ENCODE measurements around the gene HBG1.
"Not testable (repeated sequence)": the region's sequence is repeated elsewhere in the genome, so short reads cannot be mapped to it uniquely, and the experiment has no call there.

HBG1 gene

GRCh38 chr11:5249807-5250396 lies at the start of gene HBG1:
HBG1 (minus strand) TSS chr11:5249857; CDS start chr11:5249804, 53 bp downstream.
- DNase-seq = not testable (repeated sequence)

DNA sequence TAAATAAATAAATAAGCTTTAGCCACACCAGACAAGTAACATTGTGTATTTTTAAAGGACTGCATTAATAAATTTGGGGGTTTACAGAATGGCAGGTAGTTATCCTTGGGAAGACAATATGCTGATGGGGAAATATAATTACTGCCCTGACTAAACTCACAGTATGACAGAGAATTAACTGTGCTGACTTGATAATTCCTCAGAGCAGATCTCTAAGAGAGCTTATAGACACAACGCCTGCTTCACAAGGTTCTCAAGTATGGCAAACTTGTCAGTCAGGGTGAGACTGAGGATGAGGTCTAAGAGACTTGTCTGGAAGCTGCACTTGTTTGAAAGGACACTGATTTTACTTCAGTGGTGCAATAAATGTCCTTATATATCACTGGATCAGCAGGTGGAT lies 48.8 kb upstream of the HBG1 start:
- no peak for DNase-seq

DNA sequence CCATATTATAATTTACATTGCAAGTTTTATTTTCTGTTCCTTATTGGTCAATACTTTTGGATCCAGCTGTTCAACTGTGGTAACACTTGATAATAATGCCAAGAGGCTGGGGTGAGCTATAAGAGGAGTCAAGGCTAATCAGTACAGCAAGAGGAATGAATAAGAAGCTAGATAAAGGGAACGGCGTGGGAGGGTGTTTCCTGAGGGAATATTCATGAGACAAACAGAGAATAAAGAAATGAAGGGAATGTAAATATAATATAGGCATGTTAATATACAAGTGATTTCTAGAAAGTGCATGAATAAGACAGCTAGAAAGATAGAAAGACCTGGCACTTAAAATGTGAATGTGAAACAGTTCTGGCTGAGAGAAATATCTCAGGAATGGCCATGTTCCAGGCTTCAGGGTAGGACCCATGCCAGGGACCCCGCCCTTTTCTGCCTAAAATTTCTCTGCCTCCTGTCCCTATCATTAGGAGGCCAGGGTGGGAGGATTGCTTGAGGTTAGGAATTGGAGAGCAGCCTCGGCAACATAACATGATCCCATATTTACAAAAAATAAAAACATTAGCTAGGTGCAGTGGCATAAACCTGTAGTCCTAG lies 48.2 kb upstream of the HBG1 start:
- no peak for DNase-seq

- not testable (repeated sequence) for DNase-seq
These were observed 44.8 kb upstream of the HBG1 start for GRCh38 chr11:5294342-5294995.

GRCh38 chr11:5293028-5293427 lies 43.4 kb upstream of the HBG1 start:
- no peak for DNase-seq

- no peak for DNase-seq
These were observed 41.7 kb upstream of the HBG1 start for GRCh38 chr11:5291207-5291838.

GRCh38 chr11:5290106-5290505 lies 40.4 kb upstream of the HBG1 start:
- no peak for DNase-seq

DNA sequence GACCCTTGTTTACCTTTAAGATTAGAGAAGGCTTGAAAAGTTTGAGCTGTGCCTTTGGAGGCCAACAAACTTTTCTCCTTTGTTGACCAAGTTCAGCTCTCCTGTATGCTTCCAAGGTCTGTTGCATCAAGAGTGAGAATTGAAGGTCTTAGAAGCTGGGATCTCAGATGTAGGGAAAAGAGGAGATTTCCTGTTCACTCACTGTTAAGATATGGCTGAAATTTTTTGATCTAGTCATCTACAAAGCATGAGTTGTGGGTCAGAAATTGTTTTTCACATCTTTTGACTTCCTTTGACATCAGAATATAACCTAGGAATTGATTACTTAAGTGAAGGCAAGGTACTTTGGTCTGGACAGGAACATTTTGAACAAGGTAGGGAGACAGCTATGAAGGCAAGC lies 40.0 kb upstream of the HBG1 start:
- DNase-seq = no peak

DNA sequence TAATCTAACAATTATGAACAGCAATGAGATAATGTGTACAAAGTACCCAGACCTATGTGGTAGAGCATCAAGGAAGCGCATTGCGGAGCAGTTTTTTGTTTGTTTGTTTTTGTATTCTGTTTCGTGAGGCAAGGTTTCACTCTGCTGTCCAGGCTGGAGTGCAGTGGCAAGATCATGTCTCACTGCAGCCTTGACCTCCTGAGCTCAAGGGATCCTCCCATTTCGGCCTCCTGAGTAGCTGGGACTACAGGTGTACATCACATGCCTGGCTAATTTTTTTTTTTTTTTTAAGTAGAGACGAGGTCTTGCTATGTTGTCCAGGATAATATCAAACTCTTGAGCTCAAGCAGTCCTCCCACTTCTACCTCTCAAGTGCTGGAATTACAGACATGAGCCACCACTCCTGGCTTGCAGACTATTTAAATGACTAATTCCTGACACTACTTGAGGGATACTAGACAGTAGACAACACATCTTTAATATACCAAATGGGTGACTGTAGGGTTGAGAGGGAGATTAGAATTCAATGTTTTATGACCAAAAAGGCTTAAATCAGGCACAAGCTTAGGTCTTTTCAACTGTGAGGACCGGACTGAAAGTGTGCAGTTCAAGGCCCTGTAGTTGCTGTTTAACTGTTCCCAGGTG lies 39.4 kb upstream of the HBG1 start:
- no peak for DNase-seq

DNA sequence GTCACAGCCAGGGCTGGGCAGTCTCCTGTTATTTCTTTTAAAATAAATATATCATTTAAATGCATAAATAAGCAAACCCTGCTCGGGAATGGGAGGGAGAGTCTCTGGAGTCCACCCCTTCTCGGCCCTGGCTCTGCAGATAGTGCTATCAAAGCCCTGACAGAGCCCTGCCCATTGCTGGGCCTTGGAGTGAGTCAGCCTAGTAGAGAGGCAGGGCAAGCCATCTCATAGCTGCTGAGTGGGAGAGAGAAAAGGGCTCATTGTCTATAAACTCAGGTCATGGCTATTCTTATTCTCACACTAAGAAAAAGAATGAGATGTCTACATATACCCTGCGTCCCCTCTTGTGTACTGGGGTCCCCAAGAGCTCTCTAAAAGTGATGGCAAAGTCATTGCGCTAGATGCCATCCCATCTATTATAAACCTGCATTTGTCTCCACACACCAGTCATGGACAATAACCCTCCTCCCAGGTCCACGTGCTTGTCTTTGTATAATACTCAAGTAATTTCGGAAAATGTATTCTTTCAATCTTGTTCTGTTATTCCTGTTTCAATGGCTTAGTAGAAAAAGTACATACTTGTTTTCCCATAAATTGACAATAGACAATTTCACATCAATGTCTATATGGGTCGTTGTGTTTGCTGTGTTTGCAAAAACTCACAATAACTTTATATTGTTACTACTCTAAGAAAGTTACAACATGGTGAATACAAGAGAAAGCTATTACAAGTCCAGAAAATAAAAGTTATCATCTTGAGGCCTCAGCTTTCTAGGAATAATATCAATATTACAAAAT lies 38.6 kb upstream of the HBG1 start:
- no peak for DNase-seq

GRCh38 chr11:5286901-5287300 lies 37.2 kb upstream of the HBG1 start:
- no peak for DNase-seq

DNA sequence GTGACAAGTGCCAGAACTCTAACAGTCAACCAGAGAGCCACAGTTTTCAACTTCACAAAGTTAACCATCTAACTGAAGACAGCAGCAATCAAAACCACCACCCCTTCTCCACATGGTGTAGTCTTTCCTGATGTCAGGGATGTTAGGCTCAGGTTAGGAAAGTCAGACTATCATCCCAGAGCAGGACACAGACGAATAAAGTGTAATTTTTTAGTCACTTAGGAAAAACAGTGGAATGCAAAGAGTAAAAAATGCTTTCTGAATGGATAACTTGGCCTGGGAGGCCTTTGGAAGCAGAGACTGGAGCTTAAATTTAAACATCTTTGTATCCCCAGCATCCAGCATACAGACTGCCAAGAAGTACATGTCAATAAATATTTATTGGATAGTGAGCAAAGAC lies 36.7 kb upstream of the HBG1 start:
- no peak for DNase-seq

DNA sequence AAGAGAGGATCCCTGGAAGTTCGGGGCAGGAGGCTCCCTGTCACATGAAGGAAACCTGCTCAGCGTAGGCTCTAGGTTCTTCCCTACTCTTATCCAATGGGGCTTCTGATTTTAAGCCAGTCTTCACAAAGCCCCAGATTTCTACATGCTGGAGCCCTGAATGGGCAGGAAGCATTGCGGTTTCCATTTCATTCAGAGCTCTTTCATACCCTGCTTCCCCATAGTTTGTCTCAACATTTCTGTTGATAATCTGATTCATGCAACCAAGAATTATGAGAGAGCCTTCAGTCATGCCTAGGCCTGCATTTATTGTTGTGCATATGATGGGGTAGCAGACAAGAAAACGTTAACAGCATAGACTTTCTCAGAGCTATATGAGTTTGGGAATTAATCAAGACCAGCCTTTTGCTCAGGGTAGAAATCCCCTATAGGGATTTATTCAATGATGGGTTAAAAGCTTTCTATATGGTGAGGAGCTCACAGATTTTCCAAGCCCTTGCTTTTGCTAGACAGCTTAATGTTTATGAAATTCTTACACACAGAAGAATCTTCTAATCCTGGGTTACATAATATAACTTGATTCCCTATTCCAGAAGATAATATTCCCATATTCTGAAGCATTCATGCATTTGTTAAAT lies 36.2 kb upstream of the HBG1 start:
- no peak for DNase-seq

GRCh38 chr11:5284637-5285036 lies 35.0 kb upstream of the HBG1 start:
- no peak for DNase-seq

DNA sequence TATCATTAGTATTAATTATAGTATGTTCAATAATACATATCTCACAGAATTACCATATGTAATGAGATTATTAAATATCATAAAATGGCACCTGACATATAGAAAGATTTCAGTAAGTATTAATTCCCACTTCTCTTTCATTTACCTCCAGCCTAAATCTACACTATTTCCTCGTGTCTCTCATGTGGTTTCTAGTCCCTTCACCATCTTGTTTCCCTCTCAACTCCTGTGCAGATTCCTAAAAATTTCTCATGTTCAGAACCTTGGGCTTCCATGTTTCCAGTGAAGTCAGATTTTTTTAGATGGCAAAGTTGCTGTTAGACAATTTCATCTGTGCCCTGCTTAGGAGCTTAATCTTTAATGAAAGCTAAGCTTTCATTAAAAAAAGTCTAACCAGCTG lies 34.2 kb upstream of the HBG1 start:
- no peak for DNase-seq

DNA sequence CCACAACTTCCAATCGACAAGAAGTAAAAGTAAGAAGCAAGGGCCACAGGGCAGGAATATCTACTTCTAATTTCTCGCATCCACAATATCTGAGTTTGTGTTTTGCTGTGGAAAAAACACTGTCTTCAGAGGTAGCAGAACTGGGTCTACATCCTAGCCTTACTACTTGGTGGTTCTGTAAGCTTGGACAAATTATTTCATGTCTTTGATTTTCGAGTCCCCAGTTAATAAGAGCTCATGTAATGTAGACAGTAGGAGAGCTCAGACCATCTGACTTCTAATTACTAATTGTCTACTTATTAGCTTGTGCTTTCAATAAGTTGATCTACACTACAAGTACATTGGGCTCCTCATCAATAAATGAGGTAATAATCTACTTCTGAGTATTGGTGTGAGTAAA lies 33.4 kb upstream of the HBG1 start:
- no peak for DNase-seq

- DNase-seq = no peak
These were observed 33.0 kb upstream of the HBG1 start for GRCh38 chr11:5282628-5283027.

GRCh38 chr11:5281596-5281995 lies 31.9 kb upstream of the HBG1 start:
- DNase-seq = no peak

DNA sequence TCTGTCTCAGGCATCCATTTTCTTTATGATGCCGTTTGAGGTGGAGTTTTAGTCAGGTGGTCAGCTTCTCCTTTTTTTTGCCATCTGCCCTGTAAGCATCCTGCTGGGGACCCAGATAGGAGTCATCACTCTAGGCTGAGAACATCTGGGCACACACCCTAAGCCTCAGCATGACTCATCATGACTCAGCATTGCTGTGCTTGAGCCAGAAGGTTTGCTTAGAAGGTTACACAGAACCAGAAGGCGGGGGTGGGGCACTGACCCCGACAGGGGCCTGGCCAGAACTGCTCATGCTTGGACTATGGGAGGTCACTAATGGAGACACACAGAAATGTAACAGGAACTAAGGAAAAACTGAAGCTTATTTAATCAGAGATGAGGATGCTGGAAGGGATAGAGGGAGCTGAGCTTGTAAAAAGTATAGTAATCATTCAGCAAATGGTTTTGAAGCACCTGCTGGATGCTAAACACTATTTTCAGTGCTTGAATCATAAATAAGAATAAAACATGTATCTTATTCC lies 31.0 kb upstream of the HBG1 start:
- no peak for DNase-seq

- DNase-seq = no peak
These were observed 29.9 kb upstream of the HBG1 start for GRCh38 chr11:5279471-5280090.

GRCh38 chr11:5277807-5278382 lies 28.2 kb upstream of the HBG1 start:
- DNase-seq = no peak
